Adrenal gland (tissue), 19 donors: ENCODE results near the gene C1QTNF5. TPM values are rescaled to one million over a fixed set of nuclear protein-coding genes. Genes with fewer than 3 reads are reported as not detected.
A peak's percentile ranks its signal among the peaks of the same experiment; 100 is the strongest.

Experiments used
- DNase-seq, 7 donors: peaks; one replicate each; pipeline ENCODE4 v3.0.0-alpha.2; 2019 to 2020
- H3K27ac ChIP-seq, 5 donors: fragments of 200-600 bp; sonication (generic) in 4 of 5; 1 replicate in 3 of 5; 2 replicates in 2 of 5; pipeline versions ENCODE4 v1.5.1 to v1.8.0; 2016 to 2020; ENCODE audit warnings: mild to moderate bottlenecking in 1 of 5
- H3K27me3 ChIP-seq: fragments of 200-600 bp; 2 replicates; pipeline ENCODE4 v1.8.0; 2021
- H3K36me3 ChIP-seq, 2 donors: fragments of 200-600 bp; replicated peaks in 1 of 2; 1 replicate in 1 of 2; 2 replicates in 1 of 2; pipeline versions ENCODE4 v1.5.1 to v1.8.0; 2018 to 2022
- H3K4me1 ChIP-seq, 2 donors: fragments of 200-600 bp; replicated peaks in 1 of 2; 1 replicate in 1 of 2; 2 replicates in 1 of 2; pipeline versions ENCODE4 v1.5.1 to v1.8.0; 2018 to 2021
- H3K4me3 ChIP-seq, 4 donors: fragments of 200-600 bp; sonication (generic) in 3 of 4; one replicate each; pipeline ENCODE4 v1.5.1; 2016 to 2018
- H3K9me3 ChIP-seq, 3 donors: fragments of 200-600 bp; sonication (generic) in 1 of 3; replicated peaks in 1 of 3; 1 replicate in 2 of 3; 2 replicates in 1 of 3; pipeline versions ENCODE4 v1.5.1 to v1.8.0; 2016 to 2021
- POLR2A ChIP-seq, 2 donors: fragments of 450-650 bp; IDR thresholded peaks; one replicate each; pipeline ENCODE4 v1.6.1; 2017; ENCODE audit warnings: antibody characterized with exemption in 2 of 2, mild to moderate bottlenecking in 2 of 2, moderate library complexity in 1 of 2
- WGBS, 4 donors: extraction: QIAGEN DNeasy Blood & Tissue Kit in 2 of 4; methylation state at CpG; one replicate each; pipeline versions ENCODE4 v1.1.5 to v1.1.7; 2013 to 2017; 5-methylcytosine and 5-hydroxymethylcytosine counted together
- intact Hi-C, 2 donors: fragments of 100-400 bp; cut with DNase I; formaldehyde crosslinking; loops; one replicate each; pipeline versions ENCODE4 v1.14.1 to v1.15.0; 2022 to 2023
- long read RNA-seq, 10 donors: library from polyadenylated mRNA in 3 of 10; unstranded in 2 of 10; stranded (forward) in 1 of 10; transcript quantifications; one replicate each; pipeline ENCODE4 v2.0.0 and lab custom pipeline, GENCODE V29; 2021 to 2026
- polyA plus RNA-seq, 3 donors: library from polyadenylated mRNA; stranded (reverse); fragments of 200-250 nt in 2 of 3; fragments of 350-450 nt in 1 of 3; fragmentation: Illumina TruSeq in 1 of 3; extraction: RNeasy Lipid Tissue Mini Kit (QIAGEN cat#74804) in 1 of 3; gene quantifications; one replicate each; pipeline ENCODE4 v1.2.3, GENCODE V29; 2013 to 2014
- total RNA-seq, 9 donors: library from RNA; depleted of rRNA in 4 of 9; stranded (reverse); fragments of >200 nt in 4 of 9; fragments of 120-200 nt in 1 of 9; fragmentation: NEBNext Ultra II Directional in 1 of 9; extraction: Animal tissue kit (Norgen Biotek cat#: 25700) in 1 of 9; gene quantifications; one replicate each; pipeline versions ENCODE4 v1.1.0 to v1.2.4, GENCODE V29; 2013 to 2023
- TF ChIP-seq, protein P1 (sequence below), 6 experiments: fragments of 450-650 bp in 4 of 6; fragments of 200-600 bp in 2 of 6; sonication (generic) in 1 of 6; IDR thresholded peaks; 1 replicate in 5 of 6; 2 replicates in 1 of 6; pipeline versions ENCODE4 v1.5.1 to v1.8.0; 2016 to 2021; ENCODE audit warnings: antibody characterized with exemption in 6 of 6, mild to moderate bottlenecking in 2 of 6, moderate library complexity in 1 of 6
- donor health status: healthy with polysubstance abuse.
- donor health status: Bipolar disorder and iron deficiency.
- donor health status: DM: yes; HTN: yes; CAD: no.
- donor health status: DM: no; HTN: no; CAD: no.
- donor health status: DM: no; HTN: no; CAD: no.
- donor health status: DM: yes; HTN: yes; CAD: no.

Gene C1QTNF5, protein sequence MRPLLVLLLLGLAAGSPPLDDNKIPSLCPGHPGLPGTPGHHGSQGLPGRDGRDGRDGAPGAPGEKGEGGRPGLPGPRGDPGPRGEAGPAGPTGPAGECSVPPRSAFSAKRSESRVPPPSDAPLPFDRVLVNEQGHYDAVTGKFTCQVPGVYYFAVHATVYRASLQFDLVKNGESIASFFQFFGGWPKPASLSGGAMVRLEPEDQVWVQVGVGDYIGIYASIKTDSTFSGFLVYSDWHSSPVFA
- total RNA-seq (10 to 100 TPM in 8 of 9 donors, 1 to 10 TPM in 1; 8.2 to 46.9 (median 21.0) TPM), polyA plus RNA-seq (10 to 100 TPM in 2 of 3 donors, 1 to 10 TPM in 1; 1.8 to 25.9 (median 20.3) TPM)
- long read RNA-seq, donor 1, partial matches to known transcripts, result 0 of 2 reads
- long read RNA-seq, donor 1, other reads (novel, unspliced or antisense), result 0 of 2 reads
- long read RNA-seq, donor 2, partial matches to known transcripts, result 0 of 1 reads
- long read RNA-seq, donor 2, other reads (novel, unspliced or antisense), result 0 of 1 reads
- long read RNA-seq, donor 3, partial matches to known transcripts, result 0 of 4 reads
- long read RNA-seq, donor 3, other reads (novel, unspliced or antisense), result 0 of 4 reads
- long read RNA-seq, donor 4, result 0 reads
- long read RNA-seq, donor 5, transcript C1QTNF5-202 (3 exons, 1,356 nt), result major isoform, 40 of 46 reads
- long read RNA-seq, donor 5, partial matches to known transcripts, result 1 of 46 reads
- long read RNA-seq, donor 5, other reads (novel, unspliced or antisense), result 0 of 46 reads
- long read RNA-seq, donor 6, result 0 reads
- long read RNA-seq, donor 7, partial matches to known transcripts, result 0 of 1 reads
- long read RNA-seq, donor 7, other reads (novel, unspliced or antisense), result 0 of 1 reads
- long read RNA-seq, donor 8, transcript C1QTNF5-202 (3 exons, 1,356 nt), result major isoform, 5 of 7 reads
- long read RNA-seq, donor 8, partial matches to known transcripts, result 0 of 7 reads
- long read RNA-seq, donor 8, other reads (novel, unspliced or antisense), result 0 of 7 reads
- long read RNA-seq, donor 9, partial matches to known transcripts, result 0 of 3 reads
- long read RNA-seq, donor 9, other reads (novel, unspliced or antisense), result 0 of 3 reads
- long read RNA-seq, donor 10, partial matches to known transcripts, result 0 of 4 reads
- long read RNA-seq, donor 10, other reads (novel, unspliced or antisense), result 0 of 4 reads

DNA sequence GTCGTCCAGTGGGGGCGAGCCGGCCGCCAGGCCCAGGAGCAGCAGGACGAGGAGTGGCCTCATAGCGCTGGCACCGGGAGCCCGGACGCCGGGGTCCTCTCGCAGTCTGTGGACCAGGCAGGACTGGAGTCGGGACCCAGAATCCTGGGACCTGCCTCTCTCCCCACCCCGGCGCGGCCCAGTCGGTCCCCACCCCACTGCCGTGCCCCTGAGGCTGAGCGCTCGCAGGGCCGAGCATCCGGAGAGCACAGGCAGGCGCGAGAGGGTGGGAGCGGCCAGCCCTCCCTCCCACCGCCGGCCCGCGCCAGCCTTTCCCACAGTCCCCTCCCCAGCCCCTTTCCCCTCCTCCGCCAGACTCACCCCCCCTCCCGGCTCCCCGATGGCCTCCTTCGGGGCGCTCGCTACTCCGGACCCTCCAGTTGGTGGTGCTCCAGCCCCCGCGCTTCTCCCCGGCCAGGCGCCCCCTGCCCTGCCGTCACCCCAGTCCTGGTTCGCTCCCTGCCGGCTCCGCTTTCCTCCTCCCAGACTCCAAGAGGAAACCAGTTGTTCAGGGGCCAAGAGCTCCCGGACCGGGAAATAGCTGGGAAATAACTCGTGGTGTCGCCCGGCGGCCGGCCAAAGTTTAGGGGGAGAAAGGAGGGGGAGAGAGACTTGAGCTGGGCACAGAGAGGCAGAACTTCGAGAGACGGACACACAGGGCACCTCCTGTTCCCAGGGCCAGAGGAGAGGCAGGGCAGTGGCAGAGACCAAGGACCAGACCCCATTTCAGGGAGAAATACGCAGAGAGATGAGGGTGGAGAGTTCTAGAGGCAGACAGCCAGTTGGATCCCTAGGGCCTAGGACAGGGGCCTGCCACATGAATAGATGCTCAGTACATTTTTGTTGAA, at the start of gene C1QTNF5:
Gene C1QTNF5 (minus strand): TSS at position 549 of the 887 bp plus-strand sequence. CDS start 486 bp downstream, at position 63.
- Histone ChIP-seq H3K4me1 (peaks cover 15 to 41% of the 10 kb centered on the region in 2 donors), H3K27me3 (no peaks in the 10 kb centered on the region), H3K27ac (peak within 1 kb of the TSS in 4 of 5 donors; percentile 42 to 87 (median 74)), H3K4me3 (peak within 1 kb of the TSS in 2 of 4 donors; percentile 45 to 72), H3K9me3 (no peaks in the 10 kb centered on the region), H3K36me3 (peaks cover 0 to 11% of the 10 kb centered on the region in 2 donors)
- peak; percentile 54 to 86 (median 70) for DNase-seq
- TF ChIP-seq, protein P1, sequence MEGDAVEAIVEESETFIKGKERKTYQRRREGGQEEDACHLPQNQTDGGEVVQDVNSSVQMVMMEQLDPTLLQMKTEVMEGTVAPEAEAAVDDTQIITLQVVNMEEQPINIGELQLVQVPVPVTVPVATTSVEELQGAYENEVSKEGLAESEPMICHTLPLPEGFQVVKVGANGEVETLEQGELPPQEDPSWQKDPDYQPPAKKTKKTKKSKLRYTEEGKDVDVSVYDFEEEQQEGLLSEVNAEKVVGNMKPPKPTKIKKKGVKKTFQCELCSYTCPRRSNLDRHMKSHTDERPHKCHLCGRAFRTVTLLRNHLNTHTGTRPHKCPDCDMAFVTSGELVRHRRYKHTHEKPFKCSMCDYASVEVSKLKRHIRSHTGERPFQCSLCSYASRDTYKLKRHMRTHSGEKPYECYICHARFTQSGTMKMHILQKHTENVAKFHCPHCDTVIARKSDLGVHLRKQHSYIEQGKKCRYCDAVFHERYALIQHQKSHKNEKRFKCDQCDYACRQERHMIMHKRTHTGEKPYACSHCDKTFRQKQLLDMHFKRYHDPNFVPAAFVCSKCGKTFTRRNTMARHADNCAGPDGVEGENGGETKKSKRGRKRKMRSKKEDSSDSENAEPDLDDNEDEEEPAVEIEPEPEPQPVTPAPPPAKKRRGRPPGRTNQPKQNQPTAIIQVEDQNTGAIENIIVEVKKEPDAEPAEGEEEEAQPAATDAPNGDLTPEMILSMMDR (IDR thresholded peaks at IDR 0.05), result no peak
- no peak for TF ChIP-seq POLR2A (IDR thresholded peaks at IDR 0.05)
- intact Hi-C loops, result loop anchor here in 1 of 2 donors (5.0 kb wide), 1 partner anchor 37 kb away; no protein-coding TSS in a partner anchor
- WGBS, 4 donors, result 11 to 33% (median 16%) methylated on average over 22 to 53 of the region's 53 CpGs

DNA sequence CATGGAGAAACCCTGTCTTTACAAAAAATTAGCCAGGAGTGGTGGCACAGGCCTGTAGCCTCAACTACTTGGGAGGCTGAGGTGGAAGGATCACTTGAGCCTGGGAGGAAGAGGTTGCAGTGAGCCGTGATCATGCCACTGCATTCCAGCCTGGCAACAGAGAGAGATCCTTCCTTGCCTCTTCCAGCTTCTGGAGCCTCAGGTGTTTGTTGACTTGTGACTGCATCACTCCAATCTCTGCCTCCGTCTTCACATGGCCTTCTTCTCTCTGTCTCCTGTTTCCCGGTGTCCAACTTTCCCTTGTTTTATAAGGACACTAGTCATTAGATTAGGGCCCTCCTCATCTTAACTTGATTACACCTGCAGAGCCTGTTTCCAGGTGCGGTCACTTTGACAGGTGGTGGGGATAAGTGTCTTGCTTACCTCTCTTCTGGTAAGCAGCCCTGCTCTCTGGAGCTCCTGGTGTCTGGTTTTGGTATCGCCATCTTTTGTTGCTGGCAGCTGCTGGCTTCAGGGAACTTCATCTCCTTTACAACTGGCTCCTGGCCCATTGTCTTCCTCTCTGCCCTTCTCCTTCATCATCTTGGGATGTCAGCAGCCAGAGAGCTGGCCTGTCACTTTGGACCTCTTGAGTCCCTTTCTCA, 49.0 kb upstream of the C1QTNF5 start:
- DNase-seq, result no peak

DNA sequence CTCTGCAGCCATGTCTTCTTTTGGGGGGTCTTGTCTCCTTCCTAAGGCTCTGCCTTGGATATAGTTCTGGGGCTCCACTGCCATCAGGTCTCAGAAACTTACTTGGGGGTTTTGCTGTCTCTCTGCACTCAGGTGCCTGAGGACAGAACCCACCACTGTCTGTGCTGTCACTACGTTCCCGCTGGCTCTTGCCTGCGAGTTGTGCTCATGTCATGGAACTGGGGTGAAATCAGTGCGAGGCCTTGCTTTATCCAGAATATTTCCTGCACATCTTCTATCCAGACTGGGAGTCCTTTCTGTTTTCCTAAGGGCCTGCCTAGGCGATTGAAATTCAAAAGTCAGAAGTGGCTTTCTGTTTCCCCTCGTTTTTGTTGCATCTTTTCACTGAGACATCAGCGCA, 47.4 kb upstream of the C1QTNF5 start:
- H3K9me3 ChIP-seq, result no peaks in the 10 kb centered on the region
- H3K36me3 ChIP-seq, result no peaks in the 10 kb centered on the region
- H3K27ac ChIP-seq, result no peak overlapping the region
- TF ChIP-seq, protein P1 (IDR thresholded peaks at IDR 0.05), result no peak
- no peak for TF ChIP-seq POLR2A (IDR thresholded peaks at IDR 0.05)
- H3K4me3 ChIP-seq, result no peak overlapping the region
- no peaks in the 10 kb centered on the region for H3K27me3 ChIP-seq
- no peaks in the 10 kb centered on the region for H3K4me1 ChIP-seq
- no peak for DNase-seq
- WGBS, 4 donors, result 79 to 92% (median 90%) methylated on average over 6 to 7 of the region's 7 CpGs
- intact Hi-C loops, result loop anchor here in 1 of 2 donors (10.0 kb wide), 1 partner anchor 87 kb away; no protein-coding TSS in a partner anchor

More for the DNA sequence above, 49.0 kb upstream of the C1QTNF5 start:
- Histone ChIP-seq H3K27me3 (no peaks in the 10 kb centered on the region), H3K36me3 (no peaks in the 10 kb centered on the region), H3K9me3 (no peaks in the 10 kb centered on the region), H3K4me1 (no peaks in the 10 kb centered on the region), H3K4me3 (no peak overlapping the region), H3K27ac (no peak overlapping the region)
- TF ChIP-seq, protein P1 (IDR thresholded peaks at IDR 0.05), result peak in 2 of 6 experiments; percentile 11 to 13
- TF ChIP-seq POLR2A (IDR thresholded peaks at IDR 0.05), result no peak
- WGBS, 4 donors, result 73 to 82% (median 74%) methylated on average over 5 of the region's 5 CpGs
- intact Hi-C loops, result loop anchor here in 1 of 2 donors (10.0 kb wide), 1 partner anchor 85 kb away; no protein-coding TSS in a partner anchor
